SK-N-SH (cell line): ENCODE data around the gene HSPA4. TPM values are rescaled to one million over a fixed set of nuclear protein-coding genes. Genes with fewer than 3 reads are reported as not detected.

Source experiments
- CTCF ChIA-PET: fragments of 300-600, 350-600 bp; formaldehyde crosslinking; extraction: SDS; loops from one replicate; lab custom pipeline; 2021; lab: Yijun Ruan, JAX
- POLR2A ChIA-PET: fragments of 350-600 bp; sonication (Branson Sonifier 250); formaldehyde crosslinking; extraction: SDS; loops from one replicate; lab custom pipeline; 2020; ENCODE audit warnings: antibody characterized with exemption, inconsistent platforms; lab: Yijun Ruan, JAX
- DNase-seq: peaks from one replicate; pipeline ENCODE4 v3.0.0; 2012
- H2AFZ ChIP-seq: fragments of 200-600 bp; sonication (generic); 2 replicates; pipeline ENCODE4 v1.8.1; 2016; ENCODE audit warnings: antibody characterized with exemption, mild to moderate bottlenecking, low read depth
- H3F3A ChIP-seq: fragments of 200-600 bp; sonication (generic); replicated peaks from 2 replicates; pipeline ENCODE3; 2016; ENCODE audit warnings: antibody characterized with exemption, mild to moderate bottlenecking; ENCODE audit not compliant: insufficient read depth
- H3K27ac ChIP-seq, 2 experiments: fragments of 200-500 bp in 1 of 2; fragments of 200-600 bp in 1 of 2; sonication (Bioruptor generic) in 1 of 2; sonication (generic), shearing (Covaris generic) in 1 of 2; 2 replicates each; pipeline versions ENCODE4 v1.5.1 to v1.6.1; 2014 to 2016; ENCODE audit warnings: low read depth in 2 of 2, inconsistent platforms in 1 of 2, low read length in 1 of 2, mild to moderate bottlenecking in 1 of 2, mixed read lengths in 1 of 2
- H3K27me3 ChIP-seq: fragments of 200-600 bp; sonication (generic), shearing (Covaris generic); 2 replicates; pipeline ENCODE4 v1.6.1; 2016; ENCODE audit warnings: mixed run types; ENCODE audit not compliant: insufficient read depth
- H3K36me3 ChIP-seq, 2 experiments: fragments of 200-500 bp in 1 of 2; fragments of 200-600 bp in 1 of 2; sonication (Bioruptor generic) in 1 of 2; sonication (generic) in 1 of 2; replicated peaks in 1 of 2; 2 replicates each; pipeline versions ENCODE3 to v1.5.1; 2014 to 2016; ENCODE audit warnings: low read length in 1 of 2, mild to moderate bottlenecking in 1 of 2; ENCODE audit not compliant: insufficient read depth in 2 of 2, control insufficient read depth in 1 of 2
- H3K4me1 ChIP-seq, 2 experiments: fragments of 200-500 bp in 1 of 2; fragments of 200-600 bp in 1 of 2; sonication (Bioruptor generic) in 1 of 2; sonication (generic), shearing (Covaris generic) in 1 of 2; 2 replicates each; pipeline versions ENCODE4 v1.5.1 to v1.6.1; 2014 to 2016; ENCODE audit warnings: low read depth in 1 of 2, low read length in 1 of 2, mixed run types in 1 of 2; ENCODE audit not compliant: insufficient read depth in 2 of 2, control insufficient read depth in 1 of 2
- H3K4me2 ChIP-seq: fragments of 200-600 bp; sonication (generic), shearing (Covaris generic); 2 replicates; pipeline ENCODE4 v1.6.1; 2017; ENCODE audit warnings: mixed run types
- H3K4me3 ChIP-seq, 2 experiments: fragments of 200-500 bp in 1 of 2; fragments of 200-600 bp in 1 of 2; sonication (Bioruptor generic) in 1 of 2; sonication (generic), shearing (Covaris generic) in 1 of 2; 2 replicates each; pipeline versions ENCODE4 v1.5.1 to v1.8.1; 2014 to 2016; ENCODE audit warnings: low read depth in 2 of 2, inconsistent platforms in 1 of 2, low read length in 1 of 2, mild to moderate bottlenecking in 1 of 2, mixed read lengths in 1 of 2, moderate library complexity in 1 of 2
- H3K79me2 ChIP-seq: fragments of 200-600 bp; sonication (generic); 2 replicates; pipeline ENCODE4 v1.8.1; 2017; ENCODE audit warnings: mild to moderate bottlenecking; ENCODE audit not compliant: insufficient read depth
- H3K9ac ChIP-seq: fragments of 200-600 bp; sonication (generic); 2 replicates; pipeline ENCODE4 v1.6.1; 2017; ENCODE audit warnings: mixed run types
- H3K9me2 ChIP-seq: fragments of 200-600 bp; sonication (generic); 2 replicates; pipeline ENCODE4 v1.6.1; 2017; ENCODE audit warnings: mixed run types
- H3K9me3 ChIP-seq: fragments of 200-600 bp; sonication (generic); 2 replicates; pipeline ENCODE4 v1.6.1; 2017; ENCODE audit warnings: mixed run types, mild to moderate bottlenecking, moderate library complexity
- H4K20me1 ChIP-seq: fragments of 200-600 bp; sonication (generic); 2 replicates; pipeline ENCODE4 v1.6.1; 2017; ENCODE audit warnings: mild to moderate bottlenecking, mixed run types; ENCODE audit not compliant: insufficient read depth
- CHD2 ChIP-seq: fragments of 150-350 bp; IDR thresholded peaks from 2 replicates; pipeline ENCODE4 v1.6.1; 2018; ENCODE audit warnings: low read length; ENCODE audit not compliant: partially characterized antibody
- ELF1 ChIP-seq: IDR thresholded peaks from 2 replicates; pipeline ENCODE4 v1.4.0; 2012
- EP300 ChIP-seq, 2 experiments: IDR thresholded peaks; 2 replicates each; pipeline versions ENCODE4 v1.4.0 to v1.6.1; 2012; ENCODE audit warnings: borderline replicate concordance in 1 of 2, low read depth in 1 of 2, low read length in 1 of 2
- EZH2phosphoT487 ChIP-seq: fragments of 200-600 bp; sonication (generic); IDR thresholded peaks from 2 replicates; pipeline ENCODE4 v1.6.1; 2017; ENCODE audit warnings: low read depth, mixed run types, mild to moderate bottlenecking, antibody characterized with exemption, moderate library complexity, borderline replicate concordance
- FOSL2 ChIP-seq: IDR thresholded peaks from 2 replicates; pipeline ENCODE4 v1.4.0; 2012; ENCODE audit warnings: low read depth, mild to moderate bottlenecking, moderate library complexity, borderline replicate concordance
- FOXJ3 ChIP-seq: sonication (generic); formaldehyde crosslinking; IDR thresholded peaks from 2 replicates; pipeline ENCODE4 v1.5.1; 2020; ENCODE audit warnings: mild to moderate bottlenecking, missing genetic modification reagents
- GABPA ChIP-seq: IDR thresholded peaks from 2 replicates; pipeline ENCODE4 v1.4.0; 2012; ENCODE audit warnings: low read depth, mild to moderate bottlenecking
- GATA2 ChIP-seq: sonication (generic); formaldehyde crosslinking; IDR thresholded peaks from 2 replicates; pipeline ENCODE4 v1.5.0; 2020; ENCODE audit warnings: mild to moderate bottlenecking, missing genetic modification reagents
- JUND ChIP-seq: IDR thresholded peaks from 2 replicates; pipeline ENCODE4 v1.4.0; 2012
- NFIC ChIP-seq: IDR thresholded peaks from 2 replicates; pipeline ENCODE4 v1.4.0; 2012; ENCODE audit warnings: borderline replicate concordance
- NRF1 ChIP-seq: IDR thresholded peaks from 2 replicates; pipeline ENCODE4 v1.6.1; 2012; ENCODE audit warnings: low read depth, mild to moderate bottlenecking, low read length
- RAD21 ChIP-seq: IDR thresholded peaks from 2 replicates; pipeline ENCODE4 v1.6.1; 2012; ENCODE audit warnings: mild to moderate bottlenecking, low read length
- RCOR1 ChIP-seq: fragments of 150-350 bp; IDR thresholded peaks from 2 replicates; pipeline ENCODE4 v1.6.1; 2017; ENCODE audit warnings: antibody characterized with exemption, low read length
- RXRA ChIP-seq: IDR thresholded peaks from 2 replicates; pipeline ENCODE4 v1.4.0; 2012; ENCODE audit warnings: low read depth, mild to moderate bottlenecking, borderline replicate concordance
- SIN3A ChIP-seq: IDR thresholded peaks from 2 replicates; pipeline ENCODE4 v1.6.1; 2012; ENCODE audit warnings: low read depth, mild to moderate bottlenecking, low read length, moderate library complexity, borderline replicate concordance
- SMC3 ChIP-seq: IDR thresholded peaks from 2 replicates; pipeline ENCODE4 v1.6.1; 2012; ENCODE audit warnings: low read depth, low read length, improper control_type of control experiment
- TAF1 ChIP-seq: IDR thresholded peaks from 2 replicates; pipeline ENCODE4 v1.6.1; 2012; ENCODE audit warnings: low read depth, mild to moderate bottlenecking, low read length, moderate library complexity, borderline replicate concordance
- TCF12 ChIP-seq: IDR thresholded peaks from 2 replicates; pipeline ENCODE4 v1.4.0; 2012
- YY1 ChIP-seq: IDR thresholded peaks from 2 replicates; pipeline ENCODE4 v1.4.0; 2012; ENCODE audit warnings: low read depth, mild to moderate bottlenecking
- WGBS: methylation state at CpG from one replicate; pipeline ENCODE4 v1.1.6; 2017; ENCODE audit warnings: low lambda C conversion rate; 5-methylcytosine and 5-hydroxymethylcytosine counted together
- polyA plus RNA-seq, 3 experiments: library from polyadenylated mRNA; depleted of rRNA; stranded (reverse); fragments of >200 nt; gene quantifications; 2 replicates each; pipeline ENCODE4 v1.2.3, GENCODE V29; 2012
- TF ChIP-seq, protein P1 (sequence below): fragments of 150-350 bp; IDR thresholded peaks from 2 replicates; pipeline ENCODE4 v1.6.1; 2017; ENCODE audit warnings: antibody characterized with exemption, low read length, low read depth, borderline replicate concordance
- TF ChIP-seq, protein P2 (sequence below): fragments of 150-350 bp; IDR thresholded peaks from 2 replicates; pipeline ENCODE4 v1.6.1; 2016; ENCODE audit warnings: mild to moderate bottlenecking, low read depth, low read length
- TF ChIP-seq, protein P3 (sequence below): fragments of 200-600 bp; sonication (generic); IDR thresholded peaks from 2 replicates; pipeline ENCODE4 v1.6.1; 2017; ENCODE audit warnings: antibody characterized with exemption, mild to moderate bottlenecking, moderate library complexity
- TF ChIP-seq, protein P4 (sequence below): IDR thresholded peaks from 2 replicates; pipeline ENCODE4 v1.4.0; 2012; ENCODE audit warnings: low read depth, borderline replicate concordance
- TF ChIP-seq, protein P5 (sequence below): IDR thresholded peaks from 2 replicates; pipeline ENCODE4; 2012
- TF ChIP-seq, protein P6 (sequence below): IDR thresholded peaks from 2 replicates; pipeline ENCODE4 v1.4.0; 2012; ENCODE audit warnings: low read depth

HSPA4 gene
- 18.8 and 20.2 TPM in 2 replicates for polyA plus RNA-seq (2012; rRNA removed)
- polyA plus RNA-seq (2012; cell fraction: cytosol; rRNA removed) = 29.1 and 50.4 TPM in 2 replicates
- 14.9 and 29.0 TPM in 2 replicates for polyA plus RNA-seq (2012; cell fraction: nucleus; rRNA removed)

GRCh38 chr5:133051542-133052316 lies at the start of gene HSPA4:
TSS of gene HSPA4 (plus strand) at chr5:133052013. CDS start at chr5:133052251, 238 bp downstream.
- H3K36me3 ChIP-seq = peaks cover 0 to 6% of the 10 kb centered on the region in 2 experiments
- H3K79me2 ChIP-seq = peaks cover 64% of the 10 kb centered on the region
- peak within 1 kb of the TSS; percentile 75 for H2AFZ ChIP-seq
- H3K27ac ChIP-seq = peak within 1 kb of the TSS; percentile 97 to 99
- peak within 1 kb of the TSS; percentile 99 for H3K9ac ChIP-seq
- peaks cover 40% of the 10 kb centered on the region for H4K20me1 ChIP-seq
- CTCF ChIA-PET = interaction anchor here (1.5 to 1.8 kb wide), 2 partner anchors 11 to 168 kb away, joined by 4 to 6 read pairs; no protein-coding TSS in a partner anchor
- peak within 1 kb of the TSS; percentile 97 for H3K4me3 ChIP-seq
- H3K4me2 ChIP-seq = peak within 1 kb of the TSS; percentile 96
- H3K9me3 ChIP-seq = no peaks in the 10 kb centered on the region
- 2% methylated on average over 30 of the region's 68 CpGs for WGBS
- H3K9me2 ChIP-seq = no peaks in the 10 kb centered on the region
- peaks cover 46% of the 10 kb centered on the region for H3F3A ChIP-seq
- peak; percentile 96 for DNase-seq
- H3K4me1 ChIP-seq = peaks cover 11 to 25% of the 10 kb centered on the region in 2 experiments; a peak in 3 of 4 replicates
- POLR2A ChIA-PET = interaction anchor here (0.6 to 1.9 kb wide), 9 partner anchors 18 to 1687 kb away, joined by 3 to 5 read pairs (median 3); partner anchors contain the start of genes AFF4, CAMLG, GDF9 and PPP2CA
- H3K27me3 ChIP-seq = no peaks in the 10 kb centered on the region
- TF ChIP-seq GATA2 (CRISPR knock-in tag) = no peak
- TF ChIP-seq TAF1 = peak; percentile 93
- peak; percentile 84 for TF ChIP-seq GABPA
- no peak for TF ChIP-seq SMC3
- peak; percentile 70 for TF ChIP-seq ELF1
- TF ChIP-seq, protein P1, sequence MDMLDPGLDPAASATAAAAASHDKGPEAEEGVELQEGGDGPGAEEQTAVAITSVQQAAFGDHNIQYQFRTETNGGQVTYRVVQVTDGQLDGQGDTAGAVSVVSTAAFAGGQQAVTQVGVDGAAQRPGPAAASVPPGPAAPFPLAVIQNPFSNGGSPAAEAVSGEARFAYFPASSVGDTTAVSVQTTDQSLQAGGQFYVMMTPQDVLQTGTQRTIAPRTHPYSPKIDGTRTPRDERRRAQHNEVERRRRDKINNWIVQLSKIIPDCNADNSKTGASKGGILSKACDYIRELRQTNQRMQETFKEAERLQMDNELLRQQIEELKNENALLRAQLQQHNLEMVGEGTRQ = no peak
- TF ChIP-seq TCF12 = no peak
- TF ChIP-seq EP300 (IDR thresholded peaks at IDR 0.05; ENCODE audit: borderline replicate concordance in 1 of 2, low read depth in 1 of 2, low read length in 1 of 2) = peak in 1 of 2 experiments; percentile 70; a peak in 2 of 4 replicates
- TF ChIP-seq NFIC = no peak
- TF ChIP-seq, protein P2, sequence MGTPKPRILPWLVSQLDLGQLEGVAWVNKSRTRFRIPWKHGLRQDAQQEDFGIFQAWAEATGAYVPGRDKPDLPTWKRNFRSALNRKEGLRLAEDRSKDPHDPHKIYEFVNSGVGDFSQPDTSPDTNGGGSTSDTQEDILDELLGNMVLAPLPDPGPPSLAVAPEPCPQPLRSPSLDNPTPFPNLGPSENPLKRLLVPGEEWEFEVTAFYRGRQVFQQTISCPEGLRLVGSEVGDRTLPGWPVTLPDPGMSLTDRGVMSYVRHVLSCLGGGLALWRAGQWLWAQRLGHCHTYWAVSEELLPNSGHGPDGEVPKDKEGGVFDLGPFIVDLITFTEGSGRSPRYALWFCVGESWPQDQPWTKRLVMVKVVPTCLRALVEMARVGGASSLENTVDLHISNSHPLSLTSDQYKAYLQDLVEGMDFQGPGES = no peak
- TF ChIP-seq RXRA = no peak
- TF ChIP-seq RAD21 = no peak
- TF ChIP-seq, protein P3, sequence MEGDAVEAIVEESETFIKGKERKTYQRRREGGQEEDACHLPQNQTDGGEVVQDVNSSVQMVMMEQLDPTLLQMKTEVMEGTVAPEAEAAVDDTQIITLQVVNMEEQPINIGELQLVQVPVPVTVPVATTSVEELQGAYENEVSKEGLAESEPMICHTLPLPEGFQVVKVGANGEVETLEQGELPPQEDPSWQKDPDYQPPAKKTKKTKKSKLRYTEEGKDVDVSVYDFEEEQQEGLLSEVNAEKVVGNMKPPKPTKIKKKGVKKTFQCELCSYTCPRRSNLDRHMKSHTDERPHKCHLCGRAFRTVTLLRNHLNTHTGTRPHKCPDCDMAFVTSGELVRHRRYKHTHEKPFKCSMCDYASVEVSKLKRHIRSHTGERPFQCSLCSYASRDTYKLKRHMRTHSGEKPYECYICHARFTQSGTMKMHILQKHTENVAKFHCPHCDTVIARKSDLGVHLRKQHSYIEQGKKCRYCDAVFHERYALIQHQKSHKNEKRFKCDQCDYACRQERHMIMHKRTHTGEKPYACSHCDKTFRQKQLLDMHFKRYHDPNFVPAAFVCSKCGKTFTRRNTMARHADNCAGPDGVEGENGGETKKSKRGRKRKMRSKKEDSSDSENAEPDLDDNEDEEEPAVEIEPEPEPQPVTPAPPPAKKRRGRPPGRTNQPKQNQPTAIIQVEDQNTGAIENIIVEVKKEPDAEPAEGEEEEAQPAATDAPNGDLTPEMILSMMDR = no peak
- TF ChIP-seq, protein P4, sequence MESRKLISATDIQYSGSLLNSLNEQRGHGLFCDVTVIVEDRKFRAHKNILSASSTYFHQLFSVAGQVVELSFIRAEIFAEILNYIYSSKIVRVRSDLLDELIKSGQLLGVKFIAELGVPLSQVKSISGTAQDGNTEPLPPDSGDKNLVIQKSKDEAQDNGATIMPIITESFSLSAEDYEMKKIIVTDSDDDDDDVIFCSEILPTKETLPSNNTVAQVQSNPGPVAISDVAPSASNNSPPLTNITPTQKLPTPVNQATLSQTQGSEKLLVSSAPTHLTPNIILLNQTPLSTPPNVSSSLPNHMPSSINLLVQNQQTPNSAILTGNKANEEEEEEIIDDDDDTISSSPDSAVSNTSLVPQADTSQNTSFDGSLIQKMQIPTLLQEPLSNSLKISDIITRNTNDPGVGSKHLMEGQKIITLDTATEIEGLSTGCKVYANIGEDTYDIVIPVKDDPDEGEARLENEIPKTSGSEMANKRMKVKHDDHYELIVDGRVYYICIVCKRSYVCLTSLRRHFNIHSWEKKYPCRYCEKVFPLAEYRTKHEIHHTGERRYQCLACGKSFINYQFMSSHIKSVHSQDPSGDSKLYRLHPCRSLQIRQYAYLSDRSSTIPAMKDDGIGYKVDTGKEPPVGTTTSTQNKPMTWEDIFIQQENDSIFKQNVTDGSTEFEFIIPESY = peak; percentile 99
- TF ChIP-seq FOSL2 = no peak
- TF ChIP-seq CHD2 = peak; percentile 100
- peak; percentile 95 for TF ChIP-seq SIN3A
- peak; percentile 64 for TF ChIP-seq NRF1
- TF ChIP-seq JUND = no peak
- TF ChIP-seq YY1 = peak; percentile 79
- no peak for TF ChIP-seq FOXJ3 (CRISPR knock-in tag)
- no peak for TF ChIP-seq EZH2phosphoT487
- 0 out of 2 replicates have a peak, but pooled peaks have one; percentile 8 for TF ChIP-seq RCOR1
- TF ChIP-seq, protein P5, sequence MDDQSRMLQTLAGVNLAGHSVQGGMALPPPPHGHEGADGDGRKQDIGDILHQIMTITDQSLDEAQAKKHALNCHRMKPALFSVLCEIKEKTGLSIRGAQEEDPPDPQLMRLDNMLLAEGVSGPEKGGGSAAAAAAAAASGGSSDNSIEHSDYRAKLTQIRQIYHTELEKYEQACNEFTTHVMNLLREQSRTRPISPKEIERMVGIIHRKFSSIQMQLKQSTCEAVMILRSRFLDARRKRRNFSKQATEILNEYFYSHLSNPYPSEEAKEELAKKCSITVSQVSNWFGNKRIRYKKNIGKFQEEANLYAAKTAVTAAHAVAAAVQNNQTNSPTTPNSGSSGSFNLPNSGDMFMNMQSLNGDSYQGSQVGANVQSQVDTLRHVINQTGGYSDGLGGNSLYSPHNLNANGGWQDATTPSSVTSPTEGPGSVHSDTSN = no peak
- TF ChIP-seq, protein P6, sequence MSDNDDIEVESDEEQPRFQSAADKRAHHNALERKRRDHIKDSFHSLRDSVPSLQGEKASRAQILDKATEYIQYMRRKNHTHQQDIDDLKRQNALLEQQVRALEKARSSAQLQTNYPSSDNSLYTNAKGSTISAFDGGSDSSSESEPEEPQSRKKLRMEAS = peak; percentile 80
